DMS79 treated with DMSO at 0.1 percent for 48 hours (cell line): ENCODE data around the gene TIMM21.

ENCODE experiments used
- DNase-seq: peaks from one replicate; lab custom pipeline; 2025; lab: John Stamatoyannopoulos, UW

Gene TIMM21

GRCh38 chr18:74194691-74195090 lies 46.4 kb downstream of the TIMM21 start:
- DNase-seq, result no peak

- peak; percentile 77 for DNase-seq
Observed at GRCh38 chr18:74196220-74197119, 48.1 kb downstream of the TIMM21 start.

- no peak for DNase-seq
Observed at GRCh38 chr18:74197705-74198341, 49.5 kb downstream of the TIMM21 start.

DNA sequence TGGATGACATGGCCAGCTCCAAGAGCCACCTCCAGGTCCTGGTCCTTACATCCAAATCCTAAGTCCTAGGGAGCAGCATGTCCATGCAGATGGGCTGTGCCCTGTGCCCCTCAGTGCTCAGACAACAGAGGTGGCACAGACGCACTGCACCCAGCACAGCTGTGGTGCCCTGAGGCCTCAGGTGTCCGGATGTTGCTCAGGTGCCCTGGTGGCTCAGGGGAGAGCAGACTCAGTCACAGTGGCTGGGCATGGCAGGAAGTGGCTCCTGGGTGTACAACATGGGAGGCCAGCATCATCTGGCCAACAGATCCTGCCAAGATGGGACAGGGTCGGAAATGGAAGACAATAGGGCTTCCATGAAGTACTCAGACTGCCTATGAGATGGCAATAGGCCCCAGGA lies 50.1 kb downstream of the TIMM21 start:
- no peak for DNase-seq

GRCh38 chr18:74200780-74201179 lies 52.5 kb downstream of the TIMM21 start:
- no peak for DNase-seq

DNA sequence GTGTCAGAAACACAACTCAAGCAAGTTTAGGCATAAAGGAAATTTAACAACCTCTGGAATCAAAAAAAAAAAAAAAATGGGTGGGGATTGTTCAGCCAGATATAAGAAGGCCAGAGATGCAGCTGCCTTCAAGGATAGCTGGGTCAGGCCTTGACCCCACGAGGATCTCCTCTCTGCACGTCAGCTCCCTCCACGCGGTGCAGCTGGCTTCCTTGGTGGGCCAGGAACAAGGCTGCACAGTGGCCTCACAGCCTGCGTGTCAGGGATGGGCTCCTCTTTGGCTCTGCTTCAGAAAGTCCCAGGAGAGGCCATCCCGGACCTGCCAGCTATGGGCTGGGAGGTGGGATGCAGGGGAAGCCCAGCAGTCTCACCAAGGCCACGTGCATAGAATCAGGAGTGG lies 55.5 kb downstream of the TIMM21 start:
- DNase-seq, result no peak

DNA sequence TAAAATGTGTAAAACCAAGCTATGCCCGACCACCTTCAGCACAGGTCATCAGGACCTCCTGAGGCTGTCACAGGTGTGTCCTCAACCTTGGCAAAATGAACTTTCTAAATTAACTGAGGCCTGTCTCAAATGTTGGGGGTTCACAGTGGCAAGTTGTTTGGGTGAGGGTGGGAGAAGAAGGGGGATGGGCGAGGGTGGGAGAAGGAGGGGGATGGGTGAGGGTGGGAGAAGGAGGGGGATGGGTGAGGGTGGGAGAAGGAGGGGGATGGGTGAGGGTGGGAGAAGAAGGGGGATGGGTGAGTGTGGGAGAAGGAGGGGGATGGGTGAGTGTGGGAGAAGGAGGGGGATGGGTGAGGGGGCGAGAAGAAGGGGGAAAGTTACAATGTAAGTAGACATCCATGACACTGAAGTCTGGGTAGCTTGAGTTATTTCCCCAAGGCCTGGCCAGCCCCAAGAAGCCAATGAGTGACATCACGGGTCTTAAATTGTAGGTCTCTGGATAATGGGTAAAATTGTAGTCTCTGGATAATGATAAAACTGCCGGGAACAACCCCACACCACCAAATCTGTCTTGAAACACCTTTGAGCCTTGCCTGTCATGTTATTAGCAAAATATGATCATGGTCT lies 56.3 kb downstream of the TIMM21 start:
- DNase-seq, result no peak
